ENCODE results near the gene HOXB4.

The HOXB4 gene

DNA sequence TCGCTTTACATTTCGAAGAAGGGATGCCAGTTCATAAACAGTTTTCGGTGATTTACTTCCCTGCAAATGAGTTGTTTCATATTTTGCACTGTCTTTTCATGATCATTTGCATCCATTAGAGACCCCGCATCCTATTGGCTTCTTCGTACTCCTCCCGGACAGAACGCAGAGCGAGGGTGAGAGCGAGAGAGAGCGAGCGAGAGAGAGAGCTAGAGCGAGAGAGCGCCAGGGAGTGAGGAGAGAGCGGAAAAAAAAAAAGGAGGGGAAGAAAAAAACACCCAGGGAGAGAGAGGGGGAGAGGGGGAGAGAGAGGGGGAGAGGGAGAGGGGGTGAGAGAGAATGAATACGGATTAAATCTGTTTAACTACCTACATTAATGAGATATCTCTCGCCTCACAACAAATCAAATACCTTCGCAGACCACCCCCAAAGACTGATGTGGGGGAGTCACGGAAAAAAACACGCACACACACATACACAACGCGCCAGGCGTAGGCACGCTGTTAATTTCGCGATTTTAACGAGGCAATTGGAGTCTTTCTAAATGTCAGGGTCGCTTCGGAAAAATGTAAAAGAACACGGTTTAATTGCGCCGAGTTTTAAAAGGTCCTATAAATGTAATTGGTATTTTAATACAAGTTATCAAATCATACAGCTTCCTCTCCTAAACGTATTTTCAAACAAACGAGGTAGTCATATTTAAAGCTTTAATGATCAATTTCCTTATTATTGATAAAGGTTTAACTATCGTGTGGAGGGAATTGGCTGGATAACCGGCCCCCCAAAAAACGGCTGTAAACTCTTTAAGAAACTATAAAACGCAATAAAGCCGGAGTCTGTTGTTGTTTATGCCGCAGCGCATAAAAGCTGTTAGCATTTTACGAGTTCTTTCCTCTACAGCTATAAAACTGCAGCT, 37.2 kb upstream of the HOXB4 start, which contains the start of gene HOXB8:
TSS of gene HOXB8 (minus strand) at position 246 of the 916 bp plus-strand sequence. CDS start 588 bp downstream, outside the sequence.
- DNase-seq (ENCODE audit: low spot score), result no peak

DNA sequence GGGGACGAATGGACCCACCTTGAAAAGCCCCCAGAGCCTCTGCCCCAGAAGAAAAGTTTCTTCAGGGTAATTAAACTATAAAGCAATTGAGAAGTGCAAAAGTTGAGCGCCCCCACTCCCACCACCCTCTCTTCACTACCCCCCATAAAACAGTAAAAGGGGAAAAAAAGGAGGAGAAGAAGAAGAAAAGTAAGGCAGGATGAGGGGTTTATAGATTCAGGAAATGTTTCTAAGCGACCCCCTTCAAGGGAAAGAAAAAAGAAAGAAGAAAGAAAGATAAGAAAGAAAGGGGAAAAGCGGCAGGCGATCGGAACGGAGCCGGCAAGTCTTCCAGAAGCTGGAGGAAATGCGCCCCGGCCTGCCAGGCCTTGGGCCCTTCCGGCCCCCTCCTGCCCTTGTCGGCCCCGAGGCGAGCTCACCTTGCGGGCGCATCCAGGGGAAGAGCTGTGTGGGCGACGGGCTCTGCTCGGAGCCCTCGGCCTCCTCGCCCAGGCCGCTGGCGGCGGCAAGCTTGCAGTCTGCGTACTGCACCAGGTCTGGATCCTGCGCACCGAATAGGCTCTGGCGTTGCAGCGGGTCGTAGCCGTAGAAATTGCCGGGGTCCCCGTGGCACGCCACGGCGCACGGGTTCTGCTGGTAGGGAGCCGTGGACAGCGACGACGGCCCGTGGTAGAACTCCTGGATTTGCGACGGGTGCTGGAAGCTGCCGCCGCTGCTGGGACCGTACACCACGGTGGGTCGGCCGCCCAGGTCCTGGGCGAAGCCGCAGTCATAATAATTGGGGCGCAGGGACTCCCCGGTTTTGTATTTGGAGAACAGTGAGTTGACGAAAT, 35.9 kb upstream of the HOXB4 start:
- DNase-seq (ENCODE audit: low spot score), result no peak

DNA sequence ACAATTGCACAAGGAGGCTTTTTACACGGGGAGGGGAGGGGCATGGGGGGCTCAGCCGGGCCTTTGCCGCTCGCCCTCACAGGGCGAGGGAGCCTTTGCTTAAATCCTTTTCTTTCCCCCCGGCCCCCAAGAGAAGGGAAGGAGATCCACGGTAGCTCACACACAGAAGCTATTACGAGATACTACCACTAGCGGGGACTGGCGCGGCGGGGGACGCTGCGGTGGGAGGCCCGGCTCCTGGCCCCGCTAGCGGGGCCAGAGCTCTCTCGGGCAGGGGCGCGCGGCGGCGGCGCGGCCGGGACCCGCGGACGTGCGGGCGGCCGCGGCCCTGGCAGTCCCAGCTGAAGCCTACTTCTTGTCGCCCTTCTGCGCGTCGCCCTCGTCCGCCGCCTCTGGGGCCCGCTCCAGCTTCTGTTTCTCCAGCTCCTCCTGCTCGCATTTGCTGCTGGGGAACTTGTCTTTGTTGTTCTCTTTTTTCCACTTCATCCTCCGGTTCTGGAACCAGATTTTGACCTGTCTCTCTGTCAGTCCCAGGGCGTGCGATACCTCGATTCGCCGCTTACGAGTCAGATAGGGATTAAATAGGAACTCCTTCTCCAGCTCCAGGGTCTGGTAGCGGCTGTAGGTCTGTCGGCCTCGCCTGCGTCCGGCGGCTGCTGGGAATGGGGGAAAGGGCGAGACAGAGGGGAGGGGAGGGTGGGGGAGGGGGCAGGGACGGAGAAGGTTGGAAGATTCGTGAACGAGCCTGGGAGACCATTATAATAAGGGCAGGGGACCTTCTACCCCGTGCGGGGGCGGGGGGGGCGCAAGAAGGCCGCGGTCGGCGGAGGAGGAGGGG, 34.9 kb upstream of the HOXB4 start:
- DNase-seq (ENCODE audit: low spot score), result no peak

DNA sequence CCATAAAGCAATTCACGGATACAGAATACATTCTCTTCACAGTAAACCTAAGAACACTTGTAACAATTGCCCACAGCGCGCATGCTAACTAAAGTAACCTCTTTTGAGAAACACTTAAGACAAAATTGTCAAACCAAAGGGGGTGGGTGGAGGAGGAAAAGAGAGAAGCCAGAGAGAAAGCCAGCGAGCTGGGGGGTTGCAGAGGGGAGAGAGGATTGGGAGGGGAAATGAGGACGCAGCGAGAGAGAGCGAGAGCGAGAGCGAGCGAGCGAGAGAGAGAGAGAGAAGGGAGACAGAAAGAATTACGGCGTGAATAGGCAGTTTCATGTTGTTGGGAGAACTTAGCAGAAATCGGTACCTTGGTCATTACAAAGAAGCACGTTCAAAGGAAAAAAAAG, 34.3 kb upstream of the HOXB4 start:
- DNase-seq (ENCODE audit: low spot score), result no peak

DNA sequence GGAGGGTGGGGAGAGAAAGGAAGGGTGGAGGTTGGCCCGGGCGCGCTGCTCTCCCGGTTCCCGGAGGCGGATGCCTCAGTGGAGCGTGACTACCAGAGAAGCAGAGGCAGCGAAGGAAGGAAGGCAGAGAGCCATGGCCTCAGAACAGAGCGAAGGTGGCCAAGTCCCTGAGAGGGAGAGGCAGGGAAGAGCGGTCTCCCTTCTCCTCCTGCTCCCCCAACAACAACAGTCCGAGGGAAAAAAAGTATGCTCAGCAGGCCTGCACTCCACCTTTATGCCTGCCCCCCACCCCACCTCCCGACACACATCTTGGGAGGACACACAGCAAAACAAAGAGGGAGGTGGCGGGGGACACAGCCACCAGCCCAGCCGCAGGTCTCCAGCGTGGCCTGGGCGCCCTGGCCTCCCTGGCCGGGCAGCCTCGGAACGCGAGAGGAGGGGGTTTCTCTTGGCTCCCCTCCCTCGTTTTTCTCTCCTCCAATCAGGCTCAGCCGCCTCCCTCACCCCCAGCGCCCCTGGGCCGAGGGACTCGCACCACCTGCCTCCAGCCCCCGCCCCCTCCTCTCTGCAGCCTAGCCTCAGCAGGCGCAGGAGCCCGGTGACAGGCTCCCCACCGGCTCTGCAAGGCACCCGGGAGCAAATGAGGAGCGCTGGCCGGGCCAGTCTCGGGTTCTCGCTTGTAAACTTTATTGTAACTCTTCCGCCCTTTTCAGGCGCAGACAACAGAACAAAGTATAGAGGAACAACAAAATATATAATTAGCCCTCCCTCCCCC, 33.7 kb upstream of the HOXB4 start:
- DNase-seq (ENCODE audit: low spot score), result peak; percentile 23

DNA sequence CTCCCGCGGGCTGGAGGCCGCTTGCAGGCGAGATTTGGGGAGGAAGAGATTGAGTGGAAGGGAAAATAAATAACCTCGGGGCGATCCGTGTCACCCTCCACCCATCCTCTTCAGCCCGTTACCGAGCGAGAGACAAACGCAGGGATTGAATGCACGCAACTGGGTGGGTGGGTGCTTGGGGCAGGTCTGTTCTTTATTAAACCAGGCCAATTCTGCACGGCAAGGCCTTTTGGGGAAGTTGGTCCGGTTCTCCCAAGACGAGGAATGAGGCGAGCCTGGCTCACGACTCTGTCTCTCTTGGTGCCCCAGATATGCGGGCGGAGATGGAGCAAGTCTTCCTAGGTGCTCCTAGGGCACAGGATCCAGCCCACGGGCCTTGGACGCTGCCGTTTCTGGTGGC, 33.1 kb upstream of the HOXB4 start:
- DNase-seq (ENCODE audit: low spot score), result no peak

DNA sequence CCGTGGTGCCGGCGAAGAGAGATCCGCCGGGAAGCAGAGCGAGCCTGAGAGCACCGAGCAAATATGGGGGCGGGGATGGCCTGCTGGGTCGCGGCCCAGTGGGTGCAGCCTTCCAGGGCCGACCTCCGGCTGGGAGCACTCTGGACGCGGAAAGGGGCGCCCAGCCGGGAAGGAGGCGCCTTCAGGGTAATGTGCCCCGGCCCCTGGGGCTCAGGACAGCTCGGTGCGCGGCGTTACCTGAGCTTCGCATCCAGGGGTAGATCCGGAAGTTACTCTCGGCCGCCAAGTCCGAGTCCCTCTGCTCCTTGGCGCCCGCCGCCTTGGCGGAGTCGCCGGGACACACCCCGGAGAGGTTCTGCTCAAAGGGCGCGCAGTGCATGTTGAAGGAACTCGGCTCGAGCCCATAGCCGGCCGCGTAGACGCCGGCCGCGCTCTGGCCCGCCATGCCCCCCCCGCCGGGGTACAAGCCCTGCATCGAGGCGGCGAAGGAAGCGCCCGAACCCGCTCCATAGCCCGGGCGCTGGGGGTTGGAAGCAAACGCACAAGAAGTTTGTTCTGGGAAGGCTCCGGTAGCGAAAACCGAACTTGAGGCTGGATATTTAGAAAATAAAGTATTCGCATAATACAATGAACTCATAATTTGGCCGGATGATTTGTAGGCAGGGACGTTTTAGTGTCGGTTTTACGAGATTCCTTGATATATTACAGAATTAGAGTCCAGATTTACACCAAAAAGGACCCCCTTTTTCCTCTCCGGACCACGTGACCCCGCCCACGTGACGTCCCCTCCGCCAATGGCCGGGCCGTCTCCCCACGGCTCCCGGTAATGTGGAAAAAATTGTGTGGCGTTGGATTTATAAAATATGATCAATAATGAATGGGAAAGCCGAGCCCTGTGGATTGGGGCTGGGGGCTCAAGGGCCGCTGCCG, 32.4 kb upstream of the HOXB4 start, which contains the start of gene HOXB7:
TSS of gene HOXB7 (minus strand) at position 736 of the 930 bp plus-strand sequence. CDS start at position 637, 99 bp downstream.
- DNase-seq (ENCODE audit: low spot score), result peak; percentile 53

DNA sequence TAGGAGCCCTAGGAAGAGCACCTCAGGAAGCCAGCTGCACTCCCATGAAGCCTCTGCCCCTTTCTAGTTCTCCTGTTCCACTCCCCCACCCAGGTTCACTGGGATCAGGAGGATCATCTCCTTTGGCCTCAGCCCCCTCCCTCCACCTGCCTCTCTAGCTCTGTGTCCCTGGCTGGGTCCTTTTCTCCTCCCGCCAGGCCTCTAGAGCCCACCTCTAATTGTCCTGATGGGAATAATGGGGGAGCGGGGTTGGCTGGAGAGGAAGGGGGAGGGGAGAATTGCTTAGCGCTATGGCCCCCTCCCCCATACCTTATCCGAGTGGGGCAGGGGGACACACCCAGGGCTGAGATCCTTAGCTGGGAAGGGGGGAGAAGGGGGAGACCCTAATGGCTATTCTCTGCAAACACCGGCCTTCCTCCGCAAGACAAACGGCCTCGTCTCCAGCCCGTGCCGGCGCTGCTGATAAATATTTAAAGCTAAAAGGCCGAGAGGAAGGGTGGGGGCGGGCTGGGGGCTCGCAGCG, 31.7 kb upstream of the HOXB4 start:
- DNase-seq (ENCODE audit: low spot score), result no peak

DNA sequence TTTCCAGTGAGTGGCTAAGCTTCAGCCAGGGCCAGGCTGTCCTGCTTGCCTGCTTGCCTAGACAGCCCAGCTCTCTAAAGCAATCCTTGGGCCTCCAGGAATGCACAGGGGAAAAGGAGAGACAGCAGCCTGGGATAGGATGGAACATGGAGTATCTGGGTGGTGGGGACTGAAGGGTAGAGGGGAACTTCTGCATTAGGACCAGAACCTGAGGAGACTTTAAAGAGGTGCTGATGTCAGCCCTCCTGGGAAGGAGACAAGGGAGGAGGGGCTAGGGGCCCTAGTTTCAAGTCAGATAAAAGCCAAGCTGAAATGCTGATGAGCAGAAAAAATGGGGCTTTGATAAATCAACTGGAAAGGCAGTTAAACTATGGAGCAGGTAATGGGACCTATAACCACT, 30.9 kb upstream of the HOXB4 start:
- DNase-seq (ENCODE audit: low spot score), result no peak

DNA sequence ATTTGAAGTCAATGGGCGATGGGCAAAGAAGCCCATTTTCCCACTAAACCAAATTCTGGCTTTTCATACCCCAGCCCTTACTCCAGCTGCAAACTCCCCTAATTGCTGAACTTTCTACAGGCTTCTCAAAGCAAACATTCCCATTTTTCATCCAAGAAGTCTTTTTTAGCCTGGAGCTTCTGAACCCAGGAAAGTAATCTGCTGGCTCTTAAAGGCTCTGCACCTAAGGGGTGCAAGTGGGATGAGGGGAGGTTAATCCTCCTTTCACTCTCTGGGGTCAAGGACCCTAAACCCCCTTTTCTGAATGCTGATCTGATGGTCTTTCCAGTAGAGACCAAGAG, 30.3 kb upstream of the HOXB4 start:
- no peak for DNase-seq (ENCODE audit: low spot score)

DNA sequence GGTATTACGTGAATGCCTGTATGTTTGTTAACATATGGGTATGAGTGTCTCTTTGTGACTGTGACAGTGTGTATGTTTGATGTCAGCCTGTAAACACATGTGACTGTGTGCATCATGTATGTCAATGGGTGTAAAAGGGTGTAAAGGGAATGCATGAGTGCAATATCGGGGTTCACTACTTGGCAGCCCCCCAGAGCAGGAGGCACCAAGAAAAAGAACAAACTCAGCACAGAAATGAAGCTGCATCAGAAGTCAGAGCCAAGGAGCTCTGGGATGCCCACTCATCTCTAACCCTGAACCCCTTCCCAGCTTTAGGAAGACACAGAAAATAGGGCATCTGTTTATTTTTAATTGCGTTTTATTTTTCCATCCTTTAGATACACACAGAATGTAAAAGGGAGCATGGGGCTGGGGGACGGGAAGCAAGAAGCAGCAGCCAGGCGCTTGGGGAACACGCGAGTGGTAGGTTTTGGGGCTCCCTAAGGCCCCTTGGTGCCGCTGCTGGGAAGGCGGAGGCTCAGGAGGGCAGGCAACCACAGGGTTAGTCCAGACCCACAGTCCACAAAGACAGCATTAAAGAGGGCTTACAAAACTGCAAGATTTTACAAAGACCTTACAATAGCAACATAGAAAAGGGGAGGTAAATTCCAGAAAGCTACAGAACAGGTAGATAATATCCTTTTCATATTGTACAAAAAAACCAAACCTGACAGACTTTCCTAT, 28.9 kb upstream of the HOXB4 start:
- DNase-seq (ENCODE audit: low spot score), result no peak

DNA sequence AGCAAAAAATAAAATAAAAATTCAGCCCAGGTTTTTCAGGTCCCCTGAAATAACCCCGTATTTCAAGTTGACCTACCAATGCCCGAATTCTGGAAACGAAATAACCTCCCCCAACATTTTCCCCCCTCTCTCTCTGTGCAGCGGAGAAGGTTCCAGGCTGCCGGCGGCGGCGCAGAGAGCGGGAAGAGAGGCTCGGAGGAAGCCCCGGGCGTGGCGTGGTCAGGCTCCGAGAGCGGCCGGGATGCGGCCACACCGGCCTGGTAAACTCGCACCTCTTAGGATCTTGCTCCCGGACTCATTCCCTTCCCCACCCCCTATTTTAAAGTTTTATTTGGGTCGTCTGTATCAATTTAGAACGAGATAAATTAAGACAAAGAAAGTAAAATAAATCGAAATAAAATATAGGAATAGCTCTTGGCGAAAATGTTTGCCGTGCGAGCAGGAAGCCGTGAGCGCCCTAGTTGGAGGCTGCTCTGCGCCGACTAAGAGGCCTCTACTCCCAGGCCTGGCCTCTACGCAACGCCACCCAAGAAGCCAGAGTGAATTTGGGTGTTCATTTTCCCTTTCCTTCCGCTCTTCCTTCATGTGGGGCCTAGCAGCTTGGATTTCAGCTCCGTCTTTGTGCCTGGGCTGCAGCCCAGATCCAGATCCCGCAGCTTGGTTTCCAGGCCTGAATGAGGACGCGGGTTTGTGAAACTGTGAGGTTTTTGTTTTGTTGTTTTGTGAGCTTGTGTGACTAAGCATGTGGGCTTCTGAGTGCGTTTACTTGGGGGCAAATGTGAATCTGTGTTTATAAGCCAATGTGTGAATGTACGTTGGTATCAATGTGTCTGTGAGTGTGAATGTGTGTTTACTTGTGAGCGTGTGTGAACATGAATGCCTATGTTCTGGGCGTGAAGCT, 28.1 kb upstream of the HOXB4 start:
- no peak for DNase-seq (ENCODE audit: low spot score)

DNA sequence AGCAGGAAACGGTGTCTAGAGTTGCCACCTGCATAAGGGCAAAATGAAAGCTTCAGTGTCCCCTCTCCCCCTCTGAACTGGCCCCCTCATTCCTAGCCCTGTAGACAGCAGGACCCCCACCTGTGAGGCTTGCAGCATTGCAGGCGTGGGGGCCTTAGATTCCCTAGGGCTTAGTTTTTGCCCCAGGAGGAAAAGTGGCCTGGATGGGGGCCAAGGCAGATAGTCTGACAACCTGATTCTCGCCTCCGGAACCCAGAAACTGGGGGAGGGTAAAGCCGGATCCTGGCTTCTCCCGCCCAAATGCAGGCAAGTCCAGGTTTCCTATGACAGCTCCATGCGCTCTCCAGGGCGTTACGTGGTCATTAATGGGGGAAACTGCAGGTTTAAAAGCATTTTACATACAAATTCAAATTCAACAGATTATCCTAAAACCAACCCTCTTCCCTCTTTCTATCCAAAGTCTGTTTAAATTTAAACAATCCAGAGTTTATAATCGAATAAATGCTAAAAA, 27.3 kb upstream of the HOXB4 start:
- no peak for DNase-seq (ENCODE audit: low spot score)

DNA sequence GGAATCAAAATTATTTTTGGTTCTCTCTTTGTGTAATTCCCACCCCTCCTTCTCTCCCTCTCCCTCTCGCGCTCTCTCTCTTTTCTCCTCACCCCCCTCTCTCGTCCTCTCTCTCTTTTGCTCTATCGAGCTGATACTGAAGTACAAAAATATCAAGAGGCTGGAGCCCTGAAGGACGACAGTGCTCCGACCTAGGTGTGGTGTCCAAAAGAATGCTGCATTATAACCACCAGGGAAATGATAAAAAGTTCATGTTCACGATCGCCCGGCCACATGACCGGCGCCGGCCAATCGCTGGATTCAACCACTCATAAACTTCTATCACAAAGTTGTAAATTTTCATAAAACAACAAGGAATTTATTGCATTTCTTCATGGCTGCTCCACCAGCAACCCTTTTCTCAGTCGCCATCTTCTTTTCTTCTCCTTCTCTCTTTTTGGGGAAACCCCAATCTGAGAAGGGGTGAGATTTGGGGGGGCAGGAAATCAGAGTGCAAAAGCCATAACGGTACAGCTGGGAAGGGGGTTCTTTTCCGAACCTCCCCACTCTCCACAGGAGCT, 26.7 kb upstream of the HOXB4 start, which contains the start of gene HOXB6:
TSS of gene HOXB6 (minus strand) at position 217 of the 560 bp plus-strand sequence. CDS start 6,836 bp downstream, outside the sequence.
- DNase-seq (ENCODE audit: low spot score), result no peak

DNA sequence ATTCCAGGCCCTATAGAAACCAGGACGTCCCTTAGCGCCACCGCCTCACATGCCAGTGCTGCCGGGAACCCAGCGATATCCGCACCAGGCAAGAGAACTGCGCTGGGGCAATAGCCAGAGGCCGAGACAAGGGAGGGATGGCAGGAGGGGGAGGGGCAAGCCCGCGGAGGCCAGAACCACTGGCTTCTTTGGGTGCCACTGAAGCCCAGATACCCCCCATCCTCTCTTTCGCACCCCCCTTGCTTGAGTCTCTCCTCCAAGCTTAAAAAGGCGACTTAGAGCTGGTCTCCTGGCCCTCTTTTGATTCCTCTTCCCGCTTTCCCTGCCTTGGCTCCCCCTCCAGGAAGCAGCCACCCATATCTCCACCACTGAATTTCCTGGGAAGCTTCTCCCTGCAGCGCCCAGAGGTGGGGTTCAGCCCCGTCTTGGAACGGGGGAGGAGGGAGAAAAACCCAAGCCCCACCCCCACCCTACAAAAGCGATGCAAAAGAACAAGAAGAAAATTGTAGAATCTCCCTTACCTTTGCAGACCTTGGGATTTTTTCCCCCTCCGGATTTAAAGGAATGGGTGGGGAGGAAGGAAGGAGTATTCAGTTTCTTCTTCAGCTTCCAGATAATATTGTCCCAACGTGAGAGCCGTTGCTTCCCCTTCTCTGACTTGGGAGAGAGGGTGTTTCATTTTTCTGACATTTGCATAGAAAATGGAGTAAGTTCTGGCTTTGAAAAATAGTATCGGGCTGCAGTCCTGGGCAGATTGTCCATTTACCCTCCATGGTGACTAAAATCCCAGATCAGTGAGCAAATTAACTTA, 26.0 kb upstream of the HOXB4 start:
- DNase-seq (ENCODE audit: low spot score), result no peak
